Esophagus muscularis mucosa (tissue), 4 donors: ENCODE data around the gene EPHB1. TPM values are rescaled to one million over a fixed set of nuclear protein-coding genes. Genes with fewer than 3 reads are reported as not detected.

Source experiments
- DNase-seq: peaks from one replicate; pipeline ENCODE4 v3.0.0-alpha.2; 2017; ENCODE audit errors: extremely low spot score
- H3K27ac ChIP-seq, 4 donors: fragments of 200-600 bp; sonication (generic); replicated peaks in 1 of 4; 1 replicate in 3 of 4; 2 replicates in 1 of 4; pipeline ENCODE4 v1.5.1; 2016 to 2019; ENCODE audit warnings: mild to moderate bottlenecking in 1 of 4
- H3K27me3 ChIP-seq, 4 donors: fragments of 200-600 bp; sonication (generic); one replicate each; pipeline versions ENCODE4 v1.5.1 to v1.6.0; 2016 to 2019
- H3K36me3 ChIP-seq, 4 donors: fragments of 200-600 bp; sonication (generic); one replicate each; pipeline ENCODE4 v1.5.1; 2016 to 2019
- H3K4me1 ChIP-seq, 4 donors: fragments of 200-600 bp; sonication (generic); one replicate each; pipeline ENCODE4 v1.5.1; 2016 to 2019
- H3K4me3 ChIP-seq, 4 donors: fragments of 200-600 bp; sonication (generic); 1 replicate in 2 of 4; 2 replicates in 2 of 4; pipeline ENCODE4 v1.5.1; 2016 to 2019; ENCODE audit warnings: mild to moderate bottlenecking in 4 of 4, moderate library complexity in 1 of 4
- H3K9me3 ChIP-seq, 4 donors: fragments of 200-600 bp; sonication (generic); 1 replicate in 3 of 4; 2 replicates in 1 of 4; pipeline ENCODE4 v1.5.1; 2016 to 2019
- CTCF ChIP-seq, 3 experiments: fragments of 200-600 bp in 2 of 3; fragments of 450-650 bp in 1 of 3; sonication (generic) in 2 of 3; IDR thresholded peaks; one replicate each; pipeline ENCODE4 v1.5.1; 2017 to 2019; ENCODE audit warnings: antibody characterized with exemption in 3 of 3, mild to moderate bottlenecking in 2 of 3, moderate library complexity in 1 of 3
- EP300 ChIP-seq: sonication (generic); formaldehyde crosslinking; IDR thresholded peaks from one replicate; pipeline ENCODE4 v1.6.1; 2017; ENCODE audit warnings: antibody characterized with exemption
- POLR2A ChIP-seq: fragments of 450-650 bp; IDR thresholded peaks from one replicate; pipeline ENCODE4 v1.6.1; 2017; ENCODE audit warnings: antibody characterized with exemption, moderate library complexity, mild to moderate bottlenecking, low read depth
- POLR2AphosphoS5 ChIP-seq, 2 donors: sonication (generic); formaldehyde crosslinking; IDR thresholded peaks; one replicate each; pipeline ENCODE4 v1.6.1; 2017; ENCODE audit warnings: antibody characterized with exemption in 2 of 2
- WGBS: methylation state at CpG from one replicate; pipeline ENCODE4 v1.1.5; 2018; 5-methylcytosine and 5-hydroxymethylcytosine counted together
- intact Hi-C: fragments of 100-400 bp; cut with DNase I; formaldehyde crosslinking; loops from one replicate; pipeline ENCODE4 v1.15.1; 2023
- total RNA-seq, 4 donors: library from RNA; depleted of rRNA; stranded (reverse); fragments of >200 nt; gene quantifications; one replicate each; pipeline versions ENCODE4 v1.1.0 to v1.2.1, GENCODE V29; 2016

Gene EPHB1
- total RNA-seq, 4 donors from 2014 or later: under 0.01 to 6.1 (median 2.8) TPM

- H3K36me3 ChIP-seq: peaks cover 0 to 4% (median 0%) of the 10 kb centered on the region in 4 donors
- TF ChIP-seq EP300 (no peak), POLR2A (no peak), POLR2AphosphoS5 (IDR thresholded peaks at IDR 0.05) (no peak), CTCF (IDR thresholded peaks at IDR 0.05) (no peak)
- 82% methylated on average over 1 of the region's 1 CpG for WGBS
- DNase-seq: peak; percentile 53
- no peaks in the 10 kb centered on the region for H3K9me3 ChIP-seq
- H3K27ac ChIP-seq: no peak overlapping the region
- intact Hi-C loops: no loop called here
- no peaks in the 10 kb centered on the region for H3K27me3 ChIP-seq
- no peaks in the 10 kb centered on the region for H3K4me1 ChIP-seq
- H3K4me3 ChIP-seq: no peak overlapping the region
These were observed 466.9 kb downstream of the EPHB1 start for GRCh38 chr3:135261916-135262315.

- H3K27me3 ChIP-seq: no peaks in the 10 kb centered on the region
- TF ChIP-seq CTCF (IDR thresholded peaks at IDR 0.05) (no peak), EP300 (no peak), POLR2A (no peak), POLR2AphosphoS5 (IDR thresholded peaks at IDR 0.05) (no peak)
- peak; percentile 89 for DNase-seq
- H3K36me3 ChIP-seq: peaks cover 0 to 4% (median 0%) of the 10 kb centered on the region in 4 donors
- H3K4me1 ChIP-seq: no peaks in the 10 kb centered on the region
- H3K27ac ChIP-seq: no peak overlapping the region
- H3K4me3 ChIP-seq: no peak overlapping the region
- H3K9me3 ChIP-seq: no peaks in the 10 kb centered on the region
- intact Hi-C loops: no loop called here
- WGBS: 100% methylated on average over 4 of the region's 4 CpGs
These were observed 467.4 kb downstream of the EPHB1 start for GRCh38 chr3:135262441-135262840.

- Histone ChIP-seq H3K27ac (no peak overlapping the region), H3K36me3 (peaks cover 0 to 4% (median 0%) of the 10 kb centered on the region in 4 donors), H3K27me3 (no peaks in the 10 kb centered on the region), H3K4me3 (no peak overlapping the region), H3K9me3 (no peaks in the 10 kb centered on the region), H3K4me1 (no peaks in the 10 kb centered on the region)
- TF ChIP-seq EP300 (no peak), POLR2AphosphoS5 (IDR thresholded peaks at IDR 0.05) (no peak), CTCF (IDR thresholded peaks at IDR 0.05) (no peak), POLR2A (no peak)
- intact Hi-C loops: no loop called here
- DNase-seq: no peak
- WGBS: 75% methylated on average over 3 of the region's 3 CpGs
These were observed 468.3 kb downstream of the EPHB1 start for GRCh38 chr3:135263331-135263730.

DNA sequence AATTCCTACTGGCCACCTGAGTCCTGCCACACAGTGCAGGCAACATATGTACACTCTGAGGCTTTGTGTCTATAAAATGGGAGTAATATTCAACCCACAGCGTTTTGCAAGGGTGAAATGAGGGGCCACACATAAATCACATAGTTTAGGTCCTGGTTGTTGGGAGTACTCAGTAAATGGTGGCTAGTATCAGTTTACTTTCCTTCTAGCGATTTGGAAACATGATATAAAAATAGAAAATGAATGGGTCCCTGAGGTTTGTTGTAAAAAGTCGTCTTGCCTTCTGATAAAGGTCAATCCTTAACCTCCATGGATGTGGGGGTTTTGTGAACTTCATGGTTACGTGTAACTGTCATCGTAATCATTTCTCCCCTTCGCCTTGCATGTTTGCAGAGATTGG lies 472.4 kb downstream of the EPHB1 start:
- intact Hi-C loops: no loop called here
- no peaks in the 10 kb centered on the region for H3K27me3 ChIP-seq
- H3K36me3 ChIP-seq: no peaks in the 10 kb centered on the region
- no peak for DNase-seq
- H3K4me3 ChIP-seq: no peak overlapping the region
- peaks cover 0 to 11% (median 6%) of the 10 kb centered on the region in 4 donors for H3K4me1 ChIP-seq
- TF ChIP-seq POLR2AphosphoS5 (IDR thresholded peaks at IDR 0.05): no peak
- TF ChIP-seq CTCF (IDR thresholded peaks at IDR 0.05): no peak
- TF ChIP-seq POLR2A: no peak
- 83% methylated on average over 6 of the region's 6 CpGs for WGBS
- no peaks in the 10 kb centered on the region for H3K9me3 ChIP-seq
- H3K27ac ChIP-seq: no peak overlapping the region

- Histone ChIP-seq H3K36me3 (no peaks in the 10 kb centered on the region), H3K27me3 (no peaks in the 10 kb centered on the region), H3K4me1 (peaks cover 0 to 11% (median 6%) of the 10 kb centered on the region in 4 donors), H3K4me3 (no peak overlapping the region), H3K9me3 (no peaks in the 10 kb centered on the region), H3K27ac (no peak overlapping the region)
- WGBS: 71% methylated on average over 2 of the region's 2 CpGs
- TF ChIP-seq EP300: no peak
- no peak for TF ChIP-seq CTCF (IDR thresholded peaks at IDR 0.05)
- TF ChIP-seq POLR2A: no peak
- TF ChIP-seq POLR2AphosphoS5 (IDR thresholded peaks at IDR 0.05): no peak
- intact Hi-C loops: no loop called here
- no peak for DNase-seq
These were observed 474.0 kb downstream of the EPHB1 start for GRCh38 chr3:135268941-135269532.
